Ishikawa (cell line): ENCODE results near the gene PMEPA1.

Experiments
- CEBPB ChIP-seq: IDR thresholded peaks from 2 replicates; pipeline ENCODE4 v1.6.1; 2012
- CREB1 ChIP-seq: IDR thresholded peaks from 2 replicates; pipeline ENCODE4 v1.6.1; 2012; ENCODE audit warnings: low read depth
- EGR1 ChIP-seq: IDR thresholded peaks from 2 replicates; pipeline ENCODE4 v1.6.1; 2012
- EP300 ChIP-seq: IDR thresholded peaks from 2 replicates; pipeline ENCODE4 v1.6.1; 2012; ENCODE audit warnings: borderline replicate concordance
- FOXM1 ChIP-seq: IDR thresholded peaks from 2 replicates; pipeline ENCODE4 v1.6.1; 2012; ENCODE audit warnings: low read depth, borderline replicate concordance
- NFIC ChIP-seq: IDR thresholded peaks from 2 replicates; pipeline ENCODE4 v1.6.1; 2012
- RAD21 ChIP-seq: IDR thresholded peaks from 2 replicates; pipeline ENCODE4 v1.6.1; 2012; ENCODE audit warnings: low read depth
- TAF1 ChIP-seq: IDR thresholded peaks from 2 replicates; pipeline ENCODE4 v1.6.1; 2012; ENCODE audit warnings: low read depth, mild to moderate bottlenecking
- TCF12 ChIP-seq: IDR thresholded peaks from 2 replicates; pipeline ENCODE4 v1.6.1; 2012; ENCODE audit warnings: low read depth
- TEAD4 ChIP-seq: IDR thresholded peaks from 2 replicates; pipeline ENCODE4 v1.6.1; 2012
- USF1 ChIP-seq: IDR thresholded peaks from 2 replicates; pipeline ENCODE4 v1.6.1; 2012
- YY1 ChIP-seq: IDR thresholded peaks from 2 replicates; pipeline ENCODE4 v1.6.1; 2012; ENCODE audit warnings: low read depth
- ZBTB7A ChIP-seq: IDR thresholded peaks from 2 replicates; pipeline ENCODE4 v1.6.1; 2012; ENCODE audit warnings: low read depth
- TF ChIP-seq, protein P1 (sequence below): IDR thresholded peaks from 2 replicates; pipeline ENCODE4 v1.6.1; 2012
- TF ChIP-seq, protein P2 (sequence below): IDR thresholded peaks from 2 replicates; pipeline ENCODE4 v1.6.1; 2012; ENCODE audit warnings: low read depth, mild to moderate bottlenecking

Gene PMEPA1

DNA sequence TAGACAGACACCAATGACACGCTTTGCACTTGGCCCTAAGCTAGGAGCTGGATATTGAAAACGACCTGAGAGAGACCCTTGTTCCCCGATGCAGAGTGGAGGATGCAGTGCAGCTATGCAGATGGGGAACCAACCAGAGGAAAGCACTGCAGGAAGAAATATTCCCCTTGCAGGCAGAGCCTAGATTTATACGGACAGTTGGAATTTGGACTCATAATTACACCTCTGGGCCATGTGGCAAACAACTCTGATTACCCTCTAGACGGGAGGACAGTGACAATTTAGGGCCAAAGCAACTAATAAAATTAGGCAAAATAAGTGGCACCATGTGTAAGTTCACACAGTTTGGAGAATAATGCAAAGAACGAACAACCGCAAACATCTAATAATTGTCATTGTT is 12.3 kb downstream of the PMEPA1 start:
- no peak for TF ChIP-seq CEBPB
- no peak for TF ChIP-seq TEAD4
- TF ChIP-seq CREB1, result no peak
- no peak for TF ChIP-seq EP300
- TF ChIP-seq, protein P1, sequence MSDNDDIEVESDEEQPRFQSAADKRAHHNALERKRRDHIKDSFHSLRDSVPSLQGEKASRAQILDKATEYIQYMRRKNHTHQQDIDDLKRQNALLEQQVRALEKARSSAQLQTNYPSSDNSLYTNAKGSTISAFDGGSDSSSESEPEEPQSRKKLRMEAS, result no peak
- no peak for TF ChIP-seq USF1
- TF ChIP-seq TCF12, result no peak
- no peak for TF ChIP-seq FOXM1
- TF ChIP-seq TAF1, result no peak
- no peak for TF ChIP-seq EGR1
- TF ChIP-seq ZBTB7A, result no peak
- TF ChIP-seq, protein P2, sequence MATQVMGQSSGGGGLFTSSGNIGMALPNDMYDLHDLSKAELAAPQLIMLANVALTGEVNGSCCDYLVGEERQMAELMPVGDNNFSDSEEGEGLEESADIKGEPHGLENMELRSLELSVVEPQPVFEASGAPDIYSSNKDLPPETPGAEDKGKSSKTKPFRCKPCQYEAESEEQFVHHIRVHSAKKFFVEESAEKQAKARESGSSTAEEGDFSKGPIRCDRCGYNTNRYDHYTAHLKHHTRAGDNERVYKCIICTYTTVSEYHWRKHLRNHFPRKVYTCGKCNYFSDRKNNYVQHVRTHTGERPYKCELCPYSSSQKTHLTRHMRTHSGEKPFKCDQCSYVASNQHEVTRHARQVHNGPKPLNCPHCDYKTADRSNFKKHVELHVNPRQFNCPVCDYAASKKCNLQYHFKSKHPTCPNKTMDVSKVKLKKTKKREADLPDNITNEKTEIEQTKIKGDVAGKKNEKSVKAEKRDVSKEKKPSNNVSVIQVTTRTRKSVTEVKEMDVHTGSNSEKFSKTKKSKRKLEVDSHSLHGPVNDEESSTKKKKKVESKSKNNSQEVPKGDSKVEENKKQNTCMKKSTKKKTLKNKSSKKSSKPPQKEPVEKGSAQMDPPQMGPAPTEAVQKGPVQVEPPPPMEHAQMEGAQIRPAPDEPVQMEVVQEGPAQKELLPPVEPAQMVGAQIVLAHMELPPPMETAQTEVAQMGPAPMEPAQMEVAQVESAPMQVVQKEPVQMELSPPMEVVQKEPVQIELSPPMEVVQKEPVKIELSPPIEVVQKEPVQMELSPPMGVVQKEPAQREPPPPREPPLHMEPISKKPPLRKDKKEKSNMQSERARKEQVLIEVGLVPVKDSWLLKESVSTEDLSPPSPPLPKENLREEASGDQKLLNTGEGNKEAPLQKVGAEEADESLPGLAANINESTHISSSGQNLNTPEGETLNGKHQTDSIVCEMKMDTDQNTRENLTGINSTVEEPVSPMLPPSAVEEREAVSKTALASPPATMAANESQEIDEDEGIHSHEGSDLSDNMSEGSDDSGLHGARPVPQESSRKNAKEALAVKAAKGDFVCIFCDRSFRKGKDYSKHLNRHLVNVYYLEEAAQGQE, result no peak
- no peak for TF ChIP-seq NFIC
- no peak for TF ChIP-seq RAD21
- no peak for TF ChIP-seq YY1

DNA sequence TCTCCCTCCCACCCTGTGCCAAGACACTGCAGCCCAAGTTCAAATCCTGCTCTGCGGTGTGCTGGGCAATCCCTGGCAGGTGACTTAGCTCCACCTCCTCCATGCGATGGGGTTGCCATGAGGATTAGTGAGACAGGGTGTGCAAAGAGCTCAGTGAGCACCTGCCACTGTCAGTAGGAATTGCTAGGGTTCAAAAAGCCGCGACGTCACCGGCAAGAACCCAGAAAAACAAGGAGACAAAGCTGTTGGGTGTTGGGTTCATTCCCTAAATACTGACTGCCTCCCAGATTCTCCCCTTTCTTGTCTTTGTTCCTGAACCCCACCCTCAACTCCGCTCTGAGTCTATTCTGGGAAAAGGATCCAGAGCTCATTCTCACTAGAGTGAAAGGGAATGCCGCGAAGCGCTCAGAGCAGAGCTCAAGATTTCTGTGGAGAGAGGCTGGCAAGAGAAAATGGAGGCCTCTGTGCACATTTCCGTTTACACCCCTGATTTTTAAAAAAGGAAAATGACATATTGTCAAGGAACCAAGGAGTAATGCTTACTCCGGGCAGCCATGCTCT is 13.3 kb downstream of the PMEPA1 start:
- TF ChIP-seq USF1 (no peak), RAD21 (no peak), TEAD4 (no peak), YY1 (no peak), CEBPB (no peak), FOXM1 (no peak), TAF1 (no peak)
- TF ChIP-seq, protein P1, result no peak

GRCh38 chr20:57695940-57696339 is 13.9 kb downstream of the PMEPA1 start:
- peak; percentile 56; the same call in 1 of the 2 replicates for TF ChIP-seq NFIC
- TF ChIP-seq CREB1, result no peak

- TF ChIP-seq YY1 (no peak), TEAD4 (peak; percentile 97), CEBPB (0 out of 2 replicates have a peak, but pooled peaks have one; percentile 8), FOXM1 (peak; percentile 90), RAD21 (no peak), USF1 (no peak), NFIC (peak; percentile 93), EP300 (peak; percentile 98), ZBTB7A (peak; percentile 76), TCF12 (peak; percentile 98)
- TF ChIP-seq, protein P1, result peak; percentile 97
Observed at GRCh38 chr20:57695012-57695411, 14.8 kb downstream of the PMEPA1 start.

DNA sequence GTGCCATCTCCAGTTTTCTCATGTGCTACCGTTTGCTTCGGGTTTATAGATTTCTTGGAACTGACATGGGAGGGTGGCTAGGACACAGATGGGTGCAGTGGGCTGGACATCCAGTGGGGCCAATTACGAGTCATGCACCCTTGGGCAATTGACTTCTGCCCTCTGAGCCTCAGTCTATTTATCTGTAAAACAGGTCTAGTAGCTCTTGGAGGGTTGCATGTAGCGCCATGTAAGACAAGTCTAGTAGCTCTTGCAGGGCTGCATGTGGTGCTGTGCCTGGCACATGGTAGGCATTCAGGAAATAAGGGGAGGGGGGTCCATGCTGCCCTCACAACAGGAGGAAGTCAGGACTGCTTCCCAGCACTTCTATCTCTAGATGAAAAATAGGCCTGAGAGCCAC is 15.3 kb downstream of the PMEPA1 start:
- TF ChIP-seq, protein P1, result no peak
- TF ChIP-seq NFIC (no peak), CREB1 (no peak)

DNA sequence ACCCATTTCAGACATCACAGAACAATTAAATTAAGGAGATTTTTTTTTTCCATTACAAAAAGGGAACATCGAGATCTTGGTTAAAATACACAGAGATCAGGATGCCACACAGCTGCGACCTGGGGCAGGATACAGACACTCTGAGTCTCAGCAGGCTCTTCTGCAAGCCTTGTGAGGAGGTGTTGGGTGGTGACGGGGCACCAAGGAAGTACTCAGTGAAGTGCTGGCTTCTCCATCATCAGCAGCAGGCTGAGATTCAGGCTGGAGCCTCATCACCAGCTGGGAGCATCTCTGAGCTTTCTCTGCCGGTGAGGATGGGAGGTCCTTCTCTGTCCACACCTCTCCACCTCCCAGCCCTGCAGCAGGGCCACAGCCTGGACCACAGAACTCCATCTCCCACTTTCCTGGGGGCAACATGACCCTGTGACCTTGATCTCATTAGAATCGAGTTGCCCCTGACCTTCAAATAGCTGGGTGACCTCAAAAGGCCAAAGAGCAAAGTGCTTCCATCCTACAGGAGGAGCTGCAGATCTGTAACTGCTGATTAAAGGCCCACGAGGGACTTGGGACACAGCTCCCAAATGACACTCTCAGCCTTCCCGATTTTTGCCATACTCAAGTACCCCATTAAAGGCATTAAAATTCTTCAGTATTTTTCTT is 16.0 kb downstream of the PMEPA1 start:
- TF ChIP-seq EGR1, result no peak
- TF ChIP-seq FOXM1, result no peak
- TF ChIP-seq TEAD4, result no peak
- no peak for TF ChIP-seq USF1
- TF ChIP-seq YY1, result no peak

DNA sequence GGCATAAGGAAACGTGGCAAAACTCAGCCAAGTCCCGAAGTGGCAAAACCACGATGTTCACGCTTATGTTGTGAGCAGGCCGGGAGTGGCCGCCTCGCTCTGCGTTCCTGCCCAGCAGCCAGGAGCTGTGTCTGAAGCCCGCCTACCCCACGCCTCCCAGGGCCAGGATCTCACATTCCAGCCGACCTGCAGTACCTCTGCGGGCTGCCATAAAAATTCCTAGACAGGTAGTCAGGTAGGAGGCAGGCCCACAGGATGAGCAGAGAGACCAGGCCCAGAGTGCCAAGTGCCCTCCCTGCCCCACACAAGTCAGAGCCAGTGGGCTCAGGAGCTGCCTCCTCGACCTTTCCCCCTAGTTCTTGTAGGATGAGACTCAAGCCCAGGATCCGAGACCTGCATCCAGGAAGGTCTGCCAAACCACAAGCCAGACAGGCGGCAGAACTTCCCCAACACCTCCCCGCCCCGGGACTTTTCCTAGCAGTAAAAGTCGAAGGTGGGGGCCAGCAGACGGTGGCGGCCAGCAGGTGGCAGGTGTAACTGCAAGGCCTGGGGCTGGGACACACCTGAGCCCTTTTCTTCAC is 16.7 kb downstream of the PMEPA1 start:
- peak; percentile 88 for TF ChIP-seq NFIC
- TF ChIP-seq FOXM1, result peak; percentile 86
- no peak; the same call in 1 of the 2 replicates for TF ChIP-seq USF1
- no peak; the same call in 1 of the 2 replicates for TF ChIP-seq TAF1
- peak; percentile 89 for TF ChIP-seq ZBTB7A
- TF ChIP-seq RAD21, result peak; percentile 52; the same call in 1 of the 2 replicates
- peak; percentile 93 for TF ChIP-seq TCF12
- TF ChIP-seq CREB1, result no peak
- TF ChIP-seq, protein P2, result no peak
- peak; percentile 98 for TF ChIP-seq TEAD4
- peak; percentile 97 for TF ChIP-seq EP300
- TF ChIP-seq, protein P1, result peak; percentile 74
- TF ChIP-seq CEBPB, result no peak
- TF ChIP-seq YY1, result peak; percentile 72
- TF ChIP-seq EGR1, result 0 out of 2 replicates have a peak, but pooled peaks have one; percentile 38
